GM12874 (cell line): Measurements from ENCODE around the gene KIF19.

Experiments used
- CTCF ChIP-seq: IDR thresholded peaks from 2 replicates; pipeline ENCODE4 v1.5.1; 2011; ENCODE audit warnings: low read depth, mild to moderate bottlenecking, control low read depth, low read length, moderate library complexity; ENCODE audit not compliant: insufficient read depth

Gene KIF19

GRCh38 chr17:74380959-74381808 is 55.2 kb downstream of the KIF19 start:
- TF ChIP-seq CTCF, result no peak

GRCh38 chr17:74383141-74383540 is 57.1 kb downstream of the KIF19 start:
- TF ChIP-seq CTCF, result no peak

GRCh38 chr17:74385201-74385600 is 59.2 kb downstream of the KIF19 start:
- no peak for TF ChIP-seq CTCF

GRCh38 chr17:74386386-74386785 is 60.4 kb downstream of the KIF19 start:
- no peak for TF ChIP-seq CTCF

- TF ChIP-seq CTCF, result no peak
These were observed 61.6 kb downstream of the KIF19 start for GRCh38 chr17:74387365-74388218.

GRCh38 chr17:74389084-74389753 is 63.2 kb downstream of the KIF19 start:
- TF ChIP-seq CTCF, result no peak
